GM18907 (cell line): ENCODE measurements around the gene ELF2.
"Not testable (repeated sequence)": the region's sequence is repeated elsewhere in the genome, so short reads cannot be mapped to it uniquely, and the experiment has no call there.

ENCODE experiments used
- ATAC-seq: cut with Tn5 transposase; IDR thresholded peaks from one replicate; pipeline ENCODE4 v1.9.1; 2021; ENCODE audit warnings: mild to moderate bottlenecking, moderate library complexity; ENCODE audit not compliant: unreplicated experiment

The ELF2 gene

GRCh38 chr4:139144911-139145551, 32.0 kb downstream of the ELF2 start:
- no peak for ATAC-seq

GRCh38 chr4:139144161-139144859, 32.7 kb downstream of the ELF2 start:
- ATAC-seq, result no peak

GRCh38 chr4:139142980-139143379, 34.0 kb downstream of the ELF2 start:
- no peak for ATAC-seq

- peak; percentile 96 for ATAC-seq
Measured at GRCh38 chr4:139142087-139142486, 34.9 kb downstream of the ELF2 start.

- no peak for ATAC-seq
Measured at GRCh38 chr4:139137763-139138162, 39.3 kb downstream of the ELF2 start.

- no peak for ATAC-seq
Measured at GRCh38 chr4:139134403-139134802, 42.6 kb downstream of the ELF2 start.

- ATAC-seq, result no peak
Measured at GRCh38 chr4:139131209-139131870, 45.7 kb downstream of the ELF2 start.

- no peak for ATAC-seq
Measured at GRCh38 chr4:139129206-139129605, 47.8 kb downstream of the ELF2 start.

- ATAC-seq, result no peak
Measured at GRCh38 chr4:139126898-139127297, 50.1 kb downstream of the ELF2 start.

- no peak for ATAC-seq
Measured at GRCh38 chr4:139123910-139124309, 53.1 kb downstream of the ELF2 start.

- no peak for ATAC-seq
Measured at GRCh38 chr4:139118365-139118764, 58.7 kb downstream of the ELF2 start.

GRCh38 chr4:139115226-139115625, 61.8 kb downstream of the ELF2 start:
- no peak for ATAC-seq

- ATAC-seq, result not testable (repeated sequence)
Measured at GRCh38 chr4:139114795-139115194, 62.2 kb downstream of the ELF2 start.

GRCh38 chr4:139112650-139113049, 64.4 kb downstream of the ELF2 start:
- no peak for ATAC-seq

GRCh38 chr4:139108567-139109128, 68.4 kb downstream of the ELF2 start:
- ATAC-seq, result no peak

GRCh38 chr4:139099366-139099982, 77.5 kb downstream of the ELF2 start:
- ATAC-seq, result peak; percentile 88

GRCh38 chr4:139092271-139092670, 84.7 kb downstream of the ELF2 start:
- ATAC-seq, result no peak

GRCh38 chr4:139085141-139085540, 91.9 kb downstream of the ELF2 start:
- no peak for ATAC-seq

GRCh38 chr4:139084804-139085093, 92.3 kb downstream of the ELF2 start:
- no peak for ATAC-seq

- ATAC-seq, result peak; percentile 68
Measured at GRCh38 chr4:139083956-139084803, 92.8 kb downstream of the ELF2 start.

- ATAC-seq, result peak; percentile 35
Measured at GRCh38 chr4:139083607-139083955, 93.4 kb downstream of the ELF2 start.
